MM.1S (cell line): Measurements from ENCODE around the gene VCPKMT.

ENCODE experiments used
- DNase-seq: peaks from one replicate; pipeline ENCODE4 v3.0.0-alpha.2; 2015
- H2AFZ ChIP-seq: fragments of 300-600 bp; sonication (generic); 2 replicates; pipeline ENCODE4 v1.6.0; 2016; ENCODE audit warnings: antibody characterized with exemption, low read length
- H3F3A ChIP-seq: fragments of 300-600 bp; sonication (generic); 2 replicates; pipeline ENCODE4 v1.6.1; 2016; ENCODE audit warnings: mild to moderate bottlenecking, antibody characterized with exemption, low read length, moderate library complexity, mixed read lengths; ENCODE audit not compliant: insufficient read depth
- H3K27ac ChIP-seq: fragments of 300-600 bp; sonication (generic); 2 replicates; pipeline ENCODE4 v1.5.1; 2016; ENCODE audit warnings: mild to moderate bottlenecking, low read length
- H3K27me3 ChIP-seq: fragments of 300-600 bp; sonication (generic); replicated peaks from 2 replicates; pipeline ENCODE4 v1.6.0; 2016; ENCODE audit warnings: low read length; ENCODE audit not compliant: insufficient read depth
- H3K36me3 ChIP-seq: fragments of 300-600 bp; sonication (generic); replicated peaks from 2 replicates; pipeline ENCODE4 v1.6.1; 2016; ENCODE audit warnings: mild to moderate bottlenecking, low read length, mixed read lengths; ENCODE audit not compliant: insufficient read depth
- H3K4me1 ChIP-seq: fragments of 300-600 bp; sonication (generic); 2 replicates; pipeline ENCODE4 v1.6.1; 2016; ENCODE audit warnings: low read length, mixed read lengths
- H3K4me2 ChIP-seq: fragments of 300-600 bp; sonication (generic); 2 replicates; pipeline ENCODE4 v1.6.0; 2016; ENCODE audit warnings: low read depth, low read length
- H3K4me3 ChIP-seq: fragments of 300-600 bp; sonication (generic); 2 replicates; pipeline ENCODE4 v1.5.1; 2016; ENCODE audit warnings: low read length, mixed read lengths
- H3K79me2 ChIP-seq: fragments of 300-600 bp; sonication (generic); 2 replicates; pipeline ENCODE4 v1.6.1; 2016; ENCODE audit warnings: mixed run types, low read length, mixed read lengths
- H3K9ac ChIP-seq: fragments of 300-600 bp; sonication (generic); 2 replicates; pipeline ENCODE4 v1.6.1; 2016; ENCODE audit warnings: low read length, mixed read lengths
- H3K9me2 ChIP-seq: fragments of 300-600 bp; sonication (generic); replicated peaks from 2 replicates; pipeline ENCODE4 v1.6.1; 2016; ENCODE audit warnings: mild to moderate bottlenecking, low read length, mixed read lengths; ENCODE audit not compliant: insufficient read depth
- H3K9me3 ChIP-seq: fragments of 300-600 bp; sonication (generic); replicated peaks from 2 replicates; pipeline ENCODE4 v1.6.1; 2016; ENCODE audit warnings: mild to moderate bottlenecking, low read length, mixed read lengths; ENCODE audit not compliant: insufficient read depth
- H4K20me1 ChIP-seq: fragments of 300-600 bp; sonication (generic); 2 replicates; pipeline ENCODE4 v1.6.1; 2016; ENCODE audit warnings: mild to moderate bottlenecking, low read length, moderate library complexity, mixed read lengths; ENCODE audit not compliant: insufficient read depth
- CTCF ChIP-seq: fragments of 300-600 bp; sonication (generic); IDR thresholded peaks from 2 replicates; pipeline ENCODE4 v1.5.1; 2016; ENCODE audit warnings: antibody characterized with exemption, low read length, mixed read lengths
- EZH2 ChIP-seq: fragments of 300-600 bp; sonication (generic); optimal IDR thresholded peaks from 2 replicates; pipeline ENCODE3; 2017; ENCODE audit warnings: low read depth, mild to moderate bottlenecking, antibody characterized with exemption, low read length, mixed read lengths
- EZH2phosphoT487 ChIP-seq: fragments of 300-600 bp; sonication (generic); IDR thresholded peaks from 2 replicates; pipeline ENCODE4 v1.6.1; 2018; ENCODE audit warnings: antibody characterized with exemption, low read length

VCPKMT gene

DNA sequence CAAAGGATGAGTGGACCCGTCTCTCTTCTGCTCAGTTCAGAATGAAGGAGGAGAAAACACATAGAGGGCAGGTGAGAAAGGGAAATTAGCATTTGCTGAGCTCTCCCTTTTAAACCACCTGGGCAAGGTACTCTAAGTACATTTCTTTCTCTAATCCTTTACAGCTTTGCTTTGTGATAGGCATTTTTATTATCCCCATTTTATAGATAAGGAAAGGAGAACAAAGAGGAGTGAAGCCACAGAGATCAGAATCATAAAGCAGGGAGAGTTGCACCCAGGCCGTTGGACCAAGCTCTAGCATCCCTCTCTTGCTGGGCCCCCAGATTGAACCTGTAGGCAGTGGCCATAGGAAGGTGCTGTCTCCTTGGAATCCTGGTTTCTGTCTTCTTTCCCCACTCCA is 47.0 kb downstream of the VCPKMT start:
- no peaks in the 10 kb centered on the region for H3K79me2 ChIP-seq
- no peak overlapping the region for H2AFZ ChIP-seq
- H3K27me3 ChIP-seq = no peaks in the 10 kb centered on the region
- H3K36me3 ChIP-seq = no peaks in the 10 kb centered on the region
- no peaks in the 10 kb centered on the region for H3K9me3 ChIP-seq
- TF ChIP-seq EZH2 = no peak
- TF ChIP-seq CTCF = no peak
- no peak for TF ChIP-seq EZH2phosphoT487
- H3K4me3 ChIP-seq = no peak overlapping the region
- peaks cover 11% of the 10 kb centered on the region for H3F3A ChIP-seq
- H3K9ac ChIP-seq = no peak overlapping the region
- no peak for DNase-seq
- no peak overlapping the region for H3K27ac ChIP-seq
- peaks cover 22% of the 10 kb centered on the region for H3K4me1 ChIP-seq
- H3K9me2 ChIP-seq = no peaks in the 10 kb centered on the region
- no peaks in the 10 kb centered on the region for H4K20me1 ChIP-seq
- no peak overlapping the region for H3K4me2 ChIP-seq

DNA sequence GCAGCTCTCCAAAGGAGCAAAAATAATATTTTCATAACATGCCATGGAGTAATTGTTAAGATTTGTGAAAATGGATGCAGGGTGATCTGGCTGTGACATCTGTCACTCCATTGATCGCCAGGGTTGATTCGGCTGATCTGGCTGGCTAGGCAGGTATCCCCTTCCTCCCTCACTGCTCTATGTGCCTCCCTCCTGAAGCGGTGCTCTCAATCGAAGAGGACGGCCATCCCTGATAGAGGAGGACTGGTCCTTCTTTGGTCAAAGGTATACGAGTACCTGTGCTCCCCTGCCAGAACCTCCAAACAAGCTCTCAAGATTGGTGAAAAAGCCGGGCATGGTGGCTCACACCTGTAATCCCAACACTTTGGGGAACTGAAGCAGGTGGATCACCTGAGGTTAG is 47.9 kb downstream of the VCPKMT start:
- TF ChIP-seq CTCF = no peak
- H3K27ac ChIP-seq = no peak overlapping the region
- no peak overlapping the region for H3K4me3 ChIP-seq
- H3K27me3 ChIP-seq = no peaks in the 10 kb centered on the region
- no peaks in the 10 kb centered on the region for H3K9me3 ChIP-seq
- H3K36me3 ChIP-seq = no peaks in the 10 kb centered on the region
- H3K4me2 ChIP-seq = no peak overlapping the region
- H4K20me1 ChIP-seq = no peaks in the 10 kb centered on the region
- H3K4me1 ChIP-seq = peaks cover 30% of the 10 kb centered on the region
- no peak overlapping the region for H3K9ac ChIP-seq
- no peak for DNase-seq
- H3F3A ChIP-seq = peaks cover 19% of the 10 kb centered on the region
- H3K79me2 ChIP-seq = no peaks in the 10 kb centered on the region
- H3K9me2 ChIP-seq = no peaks in the 10 kb centered on the region
- H2AFZ ChIP-seq = no peak overlapping the region

DNA sequence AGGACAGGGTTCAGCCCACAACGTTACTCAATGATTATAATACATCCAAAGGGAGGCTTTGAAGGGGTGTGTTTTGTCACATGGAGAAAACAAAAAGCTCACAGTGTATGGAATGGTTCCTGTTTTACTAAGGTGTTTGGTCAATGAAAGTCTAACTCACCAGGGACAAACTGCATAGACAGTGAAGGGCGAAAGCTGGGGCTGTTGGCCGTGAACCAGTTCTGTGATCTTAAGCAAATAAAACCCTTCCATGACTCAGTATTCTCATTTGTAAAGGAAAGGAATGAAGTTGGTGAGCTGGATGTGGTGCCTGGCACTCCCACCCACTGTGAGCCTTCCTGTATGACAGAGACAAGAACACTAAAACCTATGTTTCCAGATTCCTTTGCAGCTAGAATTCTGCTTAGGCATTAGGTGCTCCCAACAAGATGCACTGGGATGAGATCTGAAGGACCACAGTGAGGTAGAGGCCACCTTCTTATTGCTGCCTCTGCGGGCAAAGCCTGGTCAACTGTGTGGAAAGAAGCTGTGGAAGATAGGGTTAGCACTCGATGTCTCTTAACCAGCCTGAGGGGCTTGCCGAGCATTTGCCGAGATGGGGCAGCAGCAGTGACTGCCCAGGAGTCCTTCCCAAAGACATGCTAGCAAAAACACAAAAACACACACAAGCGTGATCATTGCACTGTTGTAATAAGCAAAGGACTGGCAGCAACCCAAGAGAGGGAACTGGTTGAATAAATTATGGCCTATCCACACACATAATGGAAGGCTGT is 48.5 kb downstream of the VCPKMT start:
- no peak overlapping the region for H3K27ac ChIP-seq
- H3K4me2 ChIP-seq = no peak overlapping the region
- H3K36me3 ChIP-seq = no peaks in the 10 kb centered on the region
- no peak overlapping the region for H3K9ac ChIP-seq
- TF ChIP-seq CTCF (no peak), EZH2phosphoT487 (no peak), EZH2 (no peak)
- H3K9me3 ChIP-seq = no peaks in the 10 kb centered on the region
- no peak overlapping the region for H2AFZ ChIP-seq
- no peaks in the 10 kb centered on the region for H3K79me2 ChIP-seq
- no peak for DNase-seq
- H4K20me1 ChIP-seq = no peaks in the 10 kb centered on the region
- peaks cover 36% of the 10 kb centered on the region for H3K4me1 ChIP-seq
- H3K27me3 ChIP-seq = no peaks in the 10 kb centered on the region
- H3K4me3 ChIP-seq = no peak overlapping the region
- no peaks in the 10 kb centered on the region for H3K9me2 ChIP-seq
- peaks cover 20% of the 10 kb centered on the region for H3F3A ChIP-seq
